ENCODE data around the gene SDF2L1.

The SDF2L1 gene

GRCh38 chr22:21685164-21685513 lies 43.0 kb downstream of the SDF2L1 start:
- H3K4me3 Mint-ChIP-seq, result no peak overlapping the region
- H3K4me1 Mint-ChIP-seq, result peaks cover 10% of the 10 kb centered on the region
- peaks cover 27% of the 10 kb centered on the region for H3K36me3 Mint-ChIP-seq (ENCODE audit: low read depth)
- H3K9me3 Mint-ChIP-seq, result no peaks in the 10 kb centered on the region
- no peak for TF ChIP-seq CTCF (IDR thresholded peaks at IDR 0.05)
- no peaks in the 10 kb centered on the region for H3K27me3 Mint-ChIP-seq (ENCODE audit: low read depth, poor library complexity)
- no peak overlapping the region for H3K27ac Mint-ChIP-seq
- no peak for DNase-seq

- Mint-ChIP-seq H3K9me3 (no peaks in the 10 kb centered on the region), H3K36me3 (ENCODE audit: low read depth) (peaks cover 35% of the 10 kb centered on the region), H3K27ac (no peak overlapping the region), H3K4me3 (no peak overlapping the region), H3K4me1 (peaks cover 10% of the 10 kb centered on the region), H3K27me3 (ENCODE audit: low read depth, poor library complexity) (no peaks in the 10 kb centered on the region)
- no peak for DNase-seq
- TF ChIP-seq CTCF (IDR thresholded peaks at IDR 0.05), result no peak
Measured at GRCh38 chr22:21686193-21686608, 44.1 kb downstream of the SDF2L1 start.

- no peak for DNase-seq
- no peak overlapping the region for H3K4me3 Mint-ChIP-seq
- peaks cover 41% of the 10 kb centered on the region for H3K36me3 Mint-ChIP-seq (ENCODE audit: low read depth)
- H3K27ac Mint-ChIP-seq, result no peak overlapping the region
- H3K27me3 Mint-ChIP-seq (ENCODE audit: low read depth, poor library complexity), result no peaks in the 10 kb centered on the region
- no peak for TF ChIP-seq CTCF (IDR thresholded peaks at IDR 0.05)
- peaks cover 13% of the 10 kb centered on the region for H3K4me1 Mint-ChIP-seq
- H3K9me3 Mint-ChIP-seq, result no peaks in the 10 kb centered on the region
Measured at GRCh38 chr22:21686634-21687393, 44.7 kb downstream of the SDF2L1 start.

- Mint-ChIP-seq H3K27ac (no peak overlapping the region), H3K36me3 (ENCODE audit: low read depth) (peaks cover 49% of the 10 kb centered on the region), H3K4me1 (peaks cover 13% of the 10 kb centered on the region), H3K4me3 (no peak overlapping the region), H3K27me3 (ENCODE audit: low read depth, poor library complexity) (no peaks in the 10 kb centered on the region), H3K9me3 (no peaks in the 10 kb centered on the region)
- no peak for DNase-seq
- no peak for TF ChIP-seq CTCF (IDR thresholded peaks at IDR 0.05)
Measured at GRCh38 chr22:21687685-21688259, 45.7 kb downstream of the SDF2L1 start.

- Mint-ChIP-seq H3K36me3 (ENCODE audit: low read depth) (peaks cover 53% of the 10 kb centered on the region), H3K9me3 (no peaks in the 10 kb centered on the region), H3K4me1 (peaks cover 14% of the 10 kb centered on the region), H3K27me3 (ENCODE audit: low read depth, poor library complexity) (no peaks in the 10 kb centered on the region), H3K27ac (no peak overlapping the region), H3K4me3 (no peak overlapping the region)
- TF ChIP-seq CTCF (IDR thresholded peaks at IDR 0.05), result no peak
- no peak for DNase-seq
Measured at GRCh38 chr22:21688341-21688705, 46.2 kb downstream of the SDF2L1 start.
